ENCODE data around the gene TBC1D21. TPM values are rescaled to one million over a fixed set of nuclear protein-coding genes. Genes with fewer than 3 reads are reported as not detected.

Gene TBC1D21
- total RNA-seq, 1 experiment from 2014 or later: not detected

GRCh38 chr15:73914145-73914544 lies 40.8 kb downstream of the TBC1D21 start:
- peaks cover 29% of the 10 kb centered on the region for H3K27me3 Mint-ChIP-seq (ENCODE audit: insufficient read depth, unreplicated experiment)
- intact Hi-C loops (cut with micrococcal nuclease): no loop called here
- CTCF ChIA-PET: no interaction called here
- H3K36me3 Mint-ChIP-seq (ENCODE audit: insufficient read depth, unreplicated experiment): peaks cover 13% of the 10 kb centered on the region
- no peak for DNase-seq (ENCODE audit: unreplicated experiment)
- no peak overlapping the region for H3K27ac Mint-ChIP-seq (ENCODE audit: low read depth, unreplicated experiment)
- H3K4me3 Mint-ChIP-seq (ENCODE audit: unreplicated experiment): no peak overlapping the region
- H3K9me3 Mint-ChIP-seq (ENCODE audit: unreplicated experiment): no peaks in the 10 kb centered on the region
- BruUV-seq (replicated peaks): no TSS peak
- H3K4me1 Mint-ChIP-seq (ENCODE audit: insufficient read depth, unreplicated experiment): no peaks in the 10 kb centered on the region
- POLR2A ChIA-PET: no interaction called here
- TF ChIP-seq, protein P1, sequence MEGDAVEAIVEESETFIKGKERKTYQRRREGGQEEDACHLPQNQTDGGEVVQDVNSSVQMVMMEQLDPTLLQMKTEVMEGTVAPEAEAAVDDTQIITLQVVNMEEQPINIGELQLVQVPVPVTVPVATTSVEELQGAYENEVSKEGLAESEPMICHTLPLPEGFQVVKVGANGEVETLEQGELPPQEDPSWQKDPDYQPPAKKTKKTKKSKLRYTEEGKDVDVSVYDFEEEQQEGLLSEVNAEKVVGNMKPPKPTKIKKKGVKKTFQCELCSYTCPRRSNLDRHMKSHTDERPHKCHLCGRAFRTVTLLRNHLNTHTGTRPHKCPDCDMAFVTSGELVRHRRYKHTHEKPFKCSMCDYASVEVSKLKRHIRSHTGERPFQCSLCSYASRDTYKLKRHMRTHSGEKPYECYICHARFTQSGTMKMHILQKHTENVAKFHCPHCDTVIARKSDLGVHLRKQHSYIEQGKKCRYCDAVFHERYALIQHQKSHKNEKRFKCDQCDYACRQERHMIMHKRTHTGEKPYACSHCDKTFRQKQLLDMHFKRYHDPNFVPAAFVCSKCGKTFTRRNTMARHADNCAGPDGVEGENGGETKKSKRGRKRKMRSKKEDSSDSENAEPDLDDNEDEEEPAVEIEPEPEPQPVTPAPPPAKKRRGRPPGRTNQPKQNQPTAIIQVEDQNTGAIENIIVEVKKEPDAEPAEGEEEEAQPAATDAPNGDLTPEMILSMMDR (IDR thresholded peaks at IDR 0.05; ENCODE audit: unreplicated experiment): no peak

DNA sequence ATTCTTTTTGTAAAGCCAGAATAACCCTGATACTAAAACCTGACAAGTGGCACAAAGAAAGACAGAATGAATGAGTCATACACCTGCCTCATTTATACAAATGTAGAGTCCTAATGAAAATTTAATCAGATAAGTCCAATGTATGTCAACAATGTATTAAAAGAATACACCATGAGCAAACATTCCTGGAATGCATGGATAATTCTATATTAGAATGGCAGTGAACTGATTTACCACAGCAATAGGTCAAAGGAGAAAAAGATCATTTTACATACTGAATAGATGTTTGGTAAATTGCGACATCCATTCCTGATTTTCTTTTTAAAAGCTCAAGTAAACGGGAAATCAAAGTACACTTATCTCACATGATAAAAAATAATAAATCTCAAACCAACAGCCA lies 41.7 kb downstream of the TBC1D21 start:
- intact Hi-C loops (cut with micrococcal nuclease): no loop called here
- H3K9me3 Mint-ChIP-seq (ENCODE audit: unreplicated experiment): no peaks in the 10 kb centered on the region
- ChIA-PET CTCF (interaction anchor here (0.7 to 1.9 kb wide), 2 partner anchors 8 to 1896 kb away, joined by 3 to 6 read pairs; no protein-coding TSS in a partner anchor), POLR2A (no interaction called here)
- no peaks in the 10 kb centered on the region for H3K4me1 Mint-ChIP-seq (ENCODE audit: insufficient read depth, unreplicated experiment)
- H3K27ac Mint-ChIP-seq (ENCODE audit: low read depth, unreplicated experiment): no peak overlapping the region
- TF ChIP-seq, protein P1 (IDR thresholded peaks at IDR 0.05; ENCODE audit: unreplicated experiment): no peak
- no TSS peak for BruUV-seq (replicated peaks)
- peaks cover 29% of the 10 kb centered on the region for H3K27me3 Mint-ChIP-seq (ENCODE audit: insufficient read depth, unreplicated experiment)
- H3K36me3 Mint-ChIP-seq (ENCODE audit: insufficient read depth, unreplicated experiment): peaks cover 13% of the 10 kb centered on the region
- no peak for DNase-seq (ENCODE audit: unreplicated experiment)
- H3K4me3 Mint-ChIP-seq (ENCODE audit: unreplicated experiment): no peak overlapping the region

GRCh38 chr15:73918784-73919183 lies 45.4 kb downstream of the TBC1D21 start:
- H3K36me3 Mint-ChIP-seq (ENCODE audit: insufficient read depth, unreplicated experiment): peaks cover 13% of the 10 kb centered on the region
- no peaks in the 10 kb centered on the region for H3K27me3 Mint-ChIP-seq (ENCODE audit: insufficient read depth, unreplicated experiment)
- ChIA-PET POLR2A (no interaction called here), CTCF (interaction anchor here (1.2 kb wide), 1 partner anchor 9 kb away, joined by 3 read pairs; no protein-coding TSS in a partner anchor)
- H3K9me3 Mint-ChIP-seq (ENCODE audit: unreplicated experiment): no peaks in the 10 kb centered on the region
- H3K4me3 Mint-ChIP-seq (ENCODE audit: unreplicated experiment): no peak overlapping the region
- intact Hi-C loops (cut with micrococcal nuclease): no loop called here
- H3K4me1 Mint-ChIP-seq (ENCODE audit: insufficient read depth, unreplicated experiment): peaks cover 7% of the 10 kb centered on the region
- no peak overlapping the region for H3K27ac Mint-ChIP-seq (ENCODE audit: low read depth, unreplicated experiment)
- DNase-seq (ENCODE audit: unreplicated experiment): no peak
- TF ChIP-seq, protein P1 (IDR thresholded peaks at IDR 0.05; ENCODE audit: unreplicated experiment): no peak
- no TSS peak for BruUV-seq (replicated peaks)

DNA sequence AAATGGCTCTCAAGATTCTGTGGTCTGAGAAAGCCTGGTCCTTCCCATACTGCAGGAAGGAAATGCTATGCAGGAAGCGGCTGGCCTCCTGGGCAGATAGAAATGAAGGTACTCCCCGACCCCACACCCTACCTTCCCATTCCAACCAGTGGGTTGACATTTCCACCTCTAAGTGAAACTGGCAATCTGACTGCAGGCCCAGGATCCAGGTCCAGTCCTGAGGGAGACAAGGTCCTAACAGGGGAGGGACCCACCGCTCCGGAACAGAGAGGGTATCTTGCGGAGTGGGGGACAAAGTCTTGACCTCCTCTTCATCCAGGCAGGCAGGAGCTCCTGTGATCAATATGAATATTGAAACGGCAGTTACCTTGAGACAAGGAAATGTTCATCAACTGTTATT lies 46.3 kb downstream of the TBC1D21 start:
- no peaks in the 10 kb centered on the region for H3K27me3 Mint-ChIP-seq (ENCODE audit: insufficient read depth, unreplicated experiment)
- intact Hi-C loops (cut with micrococcal nuclease): no loop called here
- no peak for DNase-seq (ENCODE audit: unreplicated experiment)
- CTCF ChIA-PET: interaction anchor here (0.5 to 1.1 kb wide), 4 partner anchors 46 to 389 kb away, joined by 3 to 5 read pairs (median 4); no protein-coding TSS in a partner anchor
- H3K9me3 Mint-ChIP-seq (ENCODE audit: unreplicated experiment): no peaks in the 10 kb centered on the region
- POLR2A ChIA-PET: no interaction called here
- H3K36me3 Mint-ChIP-seq (ENCODE audit: insufficient read depth, unreplicated experiment): peaks cover 13% of the 10 kb centered on the region
- TF ChIP-seq, protein P1 (IDR thresholded peaks at IDR 0.05; ENCODE audit: unreplicated experiment): no peak
- no peak overlapping the region for H3K27ac Mint-ChIP-seq (ENCODE audit: low read depth, unreplicated experiment)
- no peak overlapping the region for H3K4me3 Mint-ChIP-seq (ENCODE audit: unreplicated experiment)
- H3K4me1 Mint-ChIP-seq (ENCODE audit: insufficient read depth, unreplicated experiment): peaks cover 16% of the 10 kb centered on the region
- no TSS peak for BruUV-seq (replicated peaks)
